CD14-positive monocyte (primary cell): Measurements from ENCODE around the gene MRS2. TPM values are rescaled to one million over a fixed set of nuclear protein-coding genes. Genes with fewer than 3 reads are reported as not detected.

Source experiments
- DNase-seq, 3 donors: peaks; one replicate each; pipeline ENCODE4 v3.0.0-alpha.2; 2011 to 2022
- H2AFZ ChIP-seq: 2 replicates; pipeline ENCODE4 v1.6.0; 2012; ENCODE audit warnings: mild to moderate bottlenecking, low read depth, low read length, inconsistent platforms; ENCODE audit not compliant: insufficient read depth, poor library complexity, severe bottlenecking
- H3K27ac ChIP-seq, 2 donors: 1 replicate in 1 of 2; 2 replicates in 1 of 2; pipeline ENCODE4 v1.5.1; 2012 to 2013; ENCODE audit warnings: low read length in 2 of 2, control low read depth in 1 of 2, inconsistent platforms in 1 of 2, low read depth in 1 of 2, mild to moderate bottlenecking in 1 of 2
- H3K27me3 ChIP-seq, 2 donors: one replicate each; pipeline versions ENCODE4 v1.6.0 to v1.6.1; 2011 to 2013; ENCODE audit warnings: low read length in 2 of 2; ENCODE audit not compliant: control insufficient read depth in 2 of 2, insufficient read depth in 2 of 2
- H3K36me3 ChIP-seq, 2 donors: replicated peaks in 1 of 2; 1 replicate in 1 of 2; 2 replicates in 1 of 2; pipeline versions ENCODE4 v1.5.1 to v1.6.1; 2012 to 2013; ENCODE audit warnings: low read length in 2 of 2, control low read depth in 1 of 2, inconsistent platforms in 1 of 2, mild to moderate bottlenecking in 1 of 2; ENCODE audit not compliant: insufficient read depth in 2 of 2, control insufficient read depth in 1 of 2
- H3K4me1 ChIP-seq, 2 donors: 1 replicate in 1 of 2; 2 replicates in 1 of 2; pipeline versions ENCODE4 v1.5.1 to v1.6.1; 2012 to 2013; ENCODE audit warnings: low read length in 2 of 2, control low read depth in 1 of 2, inconsistent platforms in 1 of 2, mild to moderate bottlenecking in 1 of 2, moderate library complexity in 1 of 2; ENCODE audit not compliant: insufficient read depth in 2 of 2, control insufficient read depth in 1 of 2
- H3K4me2 ChIP-seq: replicated peaks from 2 replicates; pipeline ENCODE3; 2012; ENCODE audit warnings: low read length, moderate library complexity, mild to moderate bottlenecking; ENCODE audit not compliant: poor library complexity, severe bottlenecking; ENCODE audit errors: extremely low read depth
- H3K4me3 ChIP-seq, 3 experiments: fragments of 200-600 bp in 1 of 3; sonication (generic) in 1 of 3; replicated peaks in 1 of 3; 1 replicate in 2 of 3; 2 replicates in 1 of 3; pipeline ENCODE4 v1.5.1; 2011 to 2013; ENCODE audit warnings: low read length in 3 of 3, mild to moderate bottlenecking in 3 of 3, control low read depth in 2 of 3, low read depth in 2 of 3, inconsistent platforms in 1 of 3, moderate library complexity in 1 of 3
- H3K79me2 ChIP-seq: 2 replicates; pipeline ENCODE4 v1.6.0; 2012; ENCODE audit warnings: mild to moderate bottlenecking, control low read depth, inconsistent platforms, low read length, moderate library complexity; ENCODE audit not compliant: insufficient read depth
- H3K9ac ChIP-seq: 2 replicates; pipeline ENCODE4 v1.6.0; 2017; ENCODE audit warnings: low read length, mild to moderate bottlenecking; ENCODE audit not compliant: insufficient read depth, poor library complexity, severe bottlenecking
- H3K9me3 ChIP-seq, 2 donors: replicated peaks in 1 of 2; 1 replicate in 1 of 2; 2 replicates in 1 of 2; pipeline versions ENCODE4 v1.5.1 to v1.6.1; 2012 to 2013; ENCODE audit warnings: low read length in 2 of 2, control low read depth in 1 of 2; ENCODE audit not compliant: control insufficient read depth in 1 of 2, insufficient read depth in 1 of 2
- H4K20me1 ChIP-seq: 2 replicates; pipeline ENCODE4 v1.6.0; 2012; ENCODE audit warnings: mild to moderate bottlenecking, low read length, control low read depth, moderate library complexity; ENCODE audit not compliant: insufficient read depth
- H3K27ac Mint-ChIP-seq, 7 donors: one replicate each; pipeline ENCODE4 v1.8.0; 2020; ENCODE audit warnings: mild to moderate bottlenecking in 7 of 7, mixed read lengths in 7 of 7, moderate library complexity in 6 of 7, inconsistent platforms in 2 of 7
- H3K27me3 Mint-ChIP-seq, 3 donors: one replicate each; pipeline ENCODE4 v1.8.0; 2021 to 2022; ENCODE audit warnings: low read depth in 3 of 3, mild to moderate bottlenecking in 3 of 3, mixed read lengths in 3 of 3, moderate library complexity in 3 of 3, inconsistent platforms in 1 of 3
- H3K36me3 Mint-ChIP-seq, 2 donors: one replicate each; pipeline ENCODE4 v1.8.0; 2020; ENCODE audit warnings: mixed read lengths in 2 of 2, inconsistent platforms in 1 of 2, mild to moderate bottlenecking in 1 of 2
- H3K4me1 Mint-ChIP-seq: one replicate; pipeline ENCODE4 v1.8.0; 2020; ENCODE audit warnings: mild to moderate bottlenecking, mixed read lengths
- H3K4me3 Mint-ChIP-seq, 2 donors: one replicate each; pipeline ENCODE4 v1.8.0; 2020; ENCODE audit warnings: mild to moderate bottlenecking in 2 of 2, mixed read lengths in 2 of 2, moderate library complexity in 1 of 2
- H3K9me3 Mint-ChIP-seq, 7 donors: one replicate each; pipeline ENCODE4 v1.8.0; 2020 to 2022; ENCODE audit warnings: mixed read lengths in 7 of 7, mild to moderate bottlenecking in 6 of 7, moderate library complexity in 6 of 7, inconsistent platforms in 2 of 7
- CTCF ChIP-seq: fragments of 200-600 bp; IDR thresholded peaks from one replicate; pipeline ENCODE4 v1.8.0; 2022; ENCODE audit warnings: antibody characterized with exemption, mild to moderate bottlenecking
- WGBS: methylation state at CpG from one replicate; pipeline ENCODE4 v1.1.5; 2013; ENCODE audit warnings: missing lambda C conversion rate; ENCODE audit not compliant: insufficient coverage; 5-methylcytosine and 5-hydroxymethylcytosine counted together
- intact Hi-C, 2 donors: fragments of 100-400 bp; cut with micrococcal nuclease; formaldehyde crosslinking; loops; one replicate each; pipeline versions ENCODE4 v1.15.0 to v1.15.1; 2023
- polyA plus RNA-seq, 3 donors: library from polyadenylated mRNA; depleted of rRNA in 1 of 3; unstranded in 2 of 3; stranded (reverse) in 1 of 3; fragments of 300-500 nt in 2 of 3; fragments of >200 nt in 1 of 3; fragmentation: Illumina TruSeq in 2 of 3; gene quantifications; 1 replicate in 2 of 3; 2 replicates in 1 of 3; pipeline ENCODE4 v1.2.3, GENCODE V29; 2012 to 2021

The MRS2 gene
- polyA plus RNA-seq, 3 donors = 8.6 to 21.0 (median 19.3) TPM

DNA sequence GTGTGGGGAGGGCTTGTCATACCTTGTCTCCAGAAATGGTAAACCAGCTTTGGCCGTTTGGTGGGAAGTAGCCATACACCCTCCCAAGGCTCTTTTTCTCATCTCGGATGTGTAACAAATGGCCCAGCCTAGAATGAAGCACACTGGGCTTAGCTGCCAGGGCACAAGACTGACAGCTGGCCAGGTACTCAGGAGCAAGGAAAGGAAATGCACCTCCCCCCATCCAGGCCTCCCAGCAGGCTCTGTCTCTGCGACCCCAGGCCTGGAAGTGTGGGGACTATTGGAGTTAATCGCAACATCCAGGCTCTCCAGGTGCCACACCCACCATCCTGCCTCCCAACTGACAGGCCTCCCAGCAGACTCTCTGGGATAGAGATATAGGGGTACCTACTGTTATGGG, 43.0 kb downstream of the MRS2 start:
- Mint-ChIP-seq H3K27ac (peak overlapping the region in 2 of 7 donors; percentile 11 to 66), H3K36me3 (no peaks in the 10 kb centered on the region), H3K4me3 (no peak overlapping the region)

GRCh38 chr6:24446670-24447069, 43.9 kb downstream of the MRS2 start:
- no peaks in the 10 kb centered on the region for H3K9me3 ChIP-seq
- TF ChIP-seq CTCF = no peak
- no peaks in the 10 kb centered on the region for H3K9me3 Mint-ChIP-seq

More for the DNA sequence above, 43.0 kb downstream of the MRS2 start:
- Histone ChIP-seq H2AFZ (no peak overlapping the region), H3K9me3 (no peaks in the 10 kb centered on the region), H4K20me1 (no peaks in the 10 kb centered on the region), H3K4me3 (no peak overlapping the region), H3K9ac (no peak overlapping the region), H3K4me2 (no peak overlapping the region), H3K36me3 (no peaks in the 10 kb centered on the region), H3K27me3 (no peaks in the 10 kb centered on the region), H3K79me2 (no peaks in the 10 kb centered on the region), H3K4me1 (no peaks in the 10 kb centered on the region), H3K27ac (no peak overlapping the region)
- no CpG with 5 or more reads among the region's 4 CpGs for WGBS
- Mint-ChIP-seq H3K4me1 (peaks cover 5% of the 10 kb centered on the region), H3K27me3 (peaks cover 0 to 2% (median 0%) of the 10 kb centered on the region in 3 donors), H3K9me3 (no peaks in the 10 kb centered on the region)
- DNase-seq = no peak
- intact Hi-C loops = no loop called here
- TF ChIP-seq CTCF = no peak

More at GRCh38 chr6:24446670-24447069, 43.9 kb downstream of the MRS2 start:
- Mint-ChIP-seq H3K4me3 (no peak overlapping the region), H3K4me1 (peaks cover 5% of the 10 kb centered on the region), H3K27me3 (peaks cover 0 to 2% (median 0%) of the 10 kb centered on the region in 3 donors), H3K27ac (no peak overlapping the region), H3K36me3 (no peaks in the 10 kb centered on the region)
- H3K4me3 ChIP-seq = no peak overlapping the region
- no peak overlapping the region for H3K27ac ChIP-seq
- no peaks in the 10 kb centered on the region for H3K27me3 ChIP-seq
- H3K36me3 ChIP-seq = no peaks in the 10 kb centered on the region
- 88% methylated on average over 2 of the region's 7 CpGs for WGBS
- no peak overlapping the region for H3K9ac ChIP-seq
- no peak overlapping the region for H2AFZ ChIP-seq
- intact Hi-C loops = no loop called here
- DNase-seq = no peak
- H4K20me1 ChIP-seq = no peaks in the 10 kb centered on the region
- H3K4me1 ChIP-seq = no peaks in the 10 kb centered on the region
- H3K4me2 ChIP-seq = no peak overlapping the region
- H3K79me2 ChIP-seq = no peaks in the 10 kb centered on the region
